Placental pericyte (primary cell): Measurements from ENCODE around the gene USP13. TPM values are rescaled to one million over a fixed set of nuclear protein-coding genes. Genes with fewer than 3 reads are reported as not detected.

Source experiments
- small RNA-seq: library from RNA; depleted of rRNA; stranded (forward); fragments of <200 nt; gene quantifications from one replicate; pipeline ENCODE3, GENCODE V24; 2012; ENCODE audit warnings: low replicate concordance
- total RNA-seq: library from RNA; depleted of rRNA; stranded (reverse); fragments of >200 nt; gene quantifications from 2 replicates; pipeline ENCODE4 v1.2.3, GENCODE V29; 2012

USP13 gene, protein sequence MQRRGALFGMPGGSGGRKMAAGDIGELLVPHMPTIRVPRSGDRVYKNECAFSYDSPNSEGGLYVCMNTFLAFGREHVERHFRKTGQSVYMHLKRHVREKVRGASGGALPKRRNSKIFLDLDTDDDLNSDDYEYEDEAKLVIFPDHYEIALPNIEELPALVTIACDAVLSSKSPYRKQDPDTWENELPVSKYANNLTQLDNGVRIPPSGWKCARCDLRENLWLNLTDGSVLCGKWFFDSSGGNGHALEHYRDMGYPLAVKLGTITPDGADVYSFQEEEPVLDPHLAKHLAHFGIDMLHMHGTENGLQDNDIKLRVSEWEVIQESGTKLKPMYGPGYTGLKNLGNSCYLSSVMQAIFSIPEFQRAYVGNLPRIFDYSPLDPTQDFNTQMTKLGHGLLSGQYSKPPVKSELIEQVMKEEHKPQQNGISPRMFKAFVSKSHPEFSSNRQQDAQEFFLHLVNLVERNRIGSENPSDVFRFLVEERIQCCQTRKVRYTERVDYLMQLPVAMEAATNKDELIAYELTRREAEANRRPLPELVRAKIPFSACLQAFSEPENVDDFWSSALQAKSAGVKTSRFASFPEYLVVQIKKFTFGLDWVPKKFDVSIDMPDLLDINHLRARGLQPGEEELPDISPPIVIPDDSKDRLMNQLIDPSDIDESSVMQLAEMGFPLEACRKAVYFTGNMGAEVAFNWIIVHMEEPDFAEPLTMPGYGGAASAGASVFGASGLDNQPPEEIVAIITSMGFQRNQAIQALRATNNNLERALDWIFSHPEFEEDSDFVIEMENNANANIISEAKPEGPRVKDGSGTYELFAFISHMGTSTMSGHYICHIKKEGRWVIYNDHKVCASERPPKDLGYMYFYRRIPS
- total RNA-seq = 5.9 and 13.0 TPM in 2 replicates

DNA sequence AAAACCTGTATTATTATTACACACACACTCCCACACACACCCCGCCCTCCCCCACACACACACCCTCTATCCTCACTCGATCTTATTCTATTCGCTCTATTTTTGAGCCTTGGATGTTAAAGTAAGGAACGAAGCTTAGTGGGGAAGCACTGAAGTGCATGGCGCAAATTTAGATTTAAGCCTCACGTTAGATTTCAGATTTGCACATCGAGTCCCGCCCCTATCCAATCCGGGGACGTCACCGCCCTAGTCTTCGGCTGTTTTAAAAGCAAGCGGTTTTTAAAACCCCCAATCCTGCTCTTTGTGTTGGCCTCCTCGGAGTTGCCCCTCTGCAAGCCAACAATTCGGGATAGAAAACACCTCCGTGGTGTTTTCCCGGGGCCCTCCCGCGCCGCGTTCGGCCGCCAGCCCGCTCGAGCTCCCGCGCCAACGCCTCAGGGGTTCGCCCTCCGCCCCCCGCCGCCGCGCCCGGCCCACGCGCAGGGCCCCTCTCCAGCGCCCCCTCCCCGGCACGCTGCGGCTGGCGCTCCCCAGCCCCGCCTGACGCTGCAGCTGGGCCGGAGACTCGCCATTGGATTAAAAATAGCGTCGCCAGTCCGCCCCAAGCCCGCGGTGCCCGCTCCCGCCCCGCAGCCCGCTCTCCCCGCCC is at the start of gene USP13:
TSS of gene USP13 (plus strand) at position 594 of the 649 bp plus-strand sequence. CDS start 186 bp downstream, outside the sequence.

DNA sequence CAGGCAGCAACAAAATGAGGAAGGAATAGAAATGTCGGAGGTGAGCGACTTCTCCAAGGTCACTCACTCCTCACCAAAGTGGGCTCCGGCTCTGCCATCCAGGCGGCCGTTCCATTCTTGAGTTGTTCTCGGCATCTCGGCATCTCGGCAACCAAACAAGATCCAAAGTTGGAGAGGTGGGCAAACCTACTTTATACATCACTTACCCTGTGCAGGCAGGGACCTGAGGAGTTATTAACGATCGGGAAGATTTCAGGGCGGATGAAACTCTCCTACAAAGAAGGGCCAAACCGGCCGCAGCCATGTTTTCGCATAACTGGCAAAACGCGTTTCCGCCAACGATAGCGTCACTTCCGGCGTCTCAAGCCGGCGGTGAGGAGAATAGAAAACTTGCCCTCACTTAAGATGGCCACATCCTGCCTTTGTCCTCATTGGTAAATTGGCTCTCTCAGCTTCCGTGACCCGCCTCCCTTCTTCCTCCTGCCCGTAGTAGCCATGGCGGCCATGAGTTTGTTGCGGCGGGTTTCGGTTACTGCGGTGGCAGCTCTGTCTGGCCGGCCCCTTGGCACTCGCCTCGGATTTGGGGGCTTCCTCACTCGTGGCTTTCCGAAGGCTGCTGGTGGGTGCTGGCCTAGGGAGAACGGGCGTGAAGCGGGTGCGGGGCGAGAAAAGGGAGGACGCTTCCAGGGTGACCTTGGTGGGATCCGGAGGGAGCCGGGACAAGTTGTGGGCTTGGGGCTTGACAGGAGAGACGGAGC is 48.3 kb upstream of the USP13 start, which contains the start of the genes MRPL47 and NDUFB5:
TSS of gene MRPL47 (minus strand) at position 318 of the 758 bp plus-strand sequence. CDS start at position 304, 14 bp downstream.
TSS of gene NDUFB5 (plus strand) at position 474 of the 758 bp plus-strand sequence. CDS start at position 496, 22 bp downstream.

Small RNA genes within 50 kb of the gene (small RNA-seq; reads per million reads assigned to genes)
- gene RF01210 = not detected

Other genes with a start within 250 kb of the USP13 start
- gene GNB4, start 201.6 kb upstream of the USP13 start, total RNA-seq = 31.3 and 91.2 TPM in 2 replicates
- 50.1 and 66.1 TPM in 2 replicates for gene ACTL6A, start 90.1 kb upstream of the USP13 start, total RNA-seq
- 28.5 and 36.1 TPM in 2 replicates for gene MRPL47, start 48.4 kb upstream of the USP13 start, total RNA-seq
- gene NDUFB5, start 48.2 kb upstream of the USP13 start, total RNA-seq = 62.9 and 94.3 TPM in 2 replicates